HG03342 (cell line): ENCODE results near the gene NKX1-1.

Experiments
- ATAC-seq: cut with Tn5 transposase; IDR thresholded peaks from one replicate; pipeline ENCODE4 v1.9.1; 2021; ENCODE audit warnings: mild to moderate bottlenecking, moderate library complexity; ENCODE audit not compliant: unreplicated experiment

NKX1-1 gene

DNA sequence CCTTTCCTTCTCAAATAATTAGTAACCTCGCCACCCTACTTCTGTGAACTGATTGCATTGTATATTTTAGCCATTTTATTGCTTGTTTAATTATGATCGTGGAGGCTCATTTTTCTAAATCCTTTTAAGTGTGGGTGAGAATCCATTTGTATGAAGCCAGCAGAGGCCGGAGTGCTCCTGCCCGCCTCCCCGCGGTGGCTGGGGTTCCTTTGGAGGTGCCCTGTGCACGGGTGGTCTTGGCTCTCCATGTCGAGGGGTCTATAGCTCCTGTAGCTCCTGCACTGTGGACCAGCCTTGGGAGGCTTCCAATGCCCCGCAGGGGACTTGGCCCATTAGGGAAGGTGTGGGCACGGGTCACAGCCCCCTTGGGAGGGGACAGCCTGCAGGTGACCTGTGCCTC, 44.2 kb downstream of the NKX1-1 start:
- no peak for ATAC-seq

DNA sequence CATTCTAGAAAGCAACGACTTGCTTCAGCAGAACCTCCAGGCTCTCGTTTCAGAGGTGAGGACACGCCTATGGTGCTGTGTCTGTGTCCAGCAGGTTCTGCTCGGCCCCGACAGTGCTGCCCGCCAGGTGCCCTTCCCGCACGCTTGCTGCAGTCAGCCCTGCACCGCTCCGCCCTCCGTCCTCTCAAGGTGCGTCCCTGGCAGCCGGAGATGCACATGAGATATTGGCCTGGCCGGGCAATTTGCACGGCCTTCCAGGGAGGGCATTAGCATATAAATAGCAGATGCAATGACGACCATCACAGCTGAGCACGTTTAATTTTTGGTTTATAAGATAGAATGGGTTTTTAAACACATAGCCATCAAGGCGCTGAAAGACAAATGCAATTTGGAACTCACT, 44.8 kb downstream of the NKX1-1 start:
- no peak for ATAC-seq

DNA sequence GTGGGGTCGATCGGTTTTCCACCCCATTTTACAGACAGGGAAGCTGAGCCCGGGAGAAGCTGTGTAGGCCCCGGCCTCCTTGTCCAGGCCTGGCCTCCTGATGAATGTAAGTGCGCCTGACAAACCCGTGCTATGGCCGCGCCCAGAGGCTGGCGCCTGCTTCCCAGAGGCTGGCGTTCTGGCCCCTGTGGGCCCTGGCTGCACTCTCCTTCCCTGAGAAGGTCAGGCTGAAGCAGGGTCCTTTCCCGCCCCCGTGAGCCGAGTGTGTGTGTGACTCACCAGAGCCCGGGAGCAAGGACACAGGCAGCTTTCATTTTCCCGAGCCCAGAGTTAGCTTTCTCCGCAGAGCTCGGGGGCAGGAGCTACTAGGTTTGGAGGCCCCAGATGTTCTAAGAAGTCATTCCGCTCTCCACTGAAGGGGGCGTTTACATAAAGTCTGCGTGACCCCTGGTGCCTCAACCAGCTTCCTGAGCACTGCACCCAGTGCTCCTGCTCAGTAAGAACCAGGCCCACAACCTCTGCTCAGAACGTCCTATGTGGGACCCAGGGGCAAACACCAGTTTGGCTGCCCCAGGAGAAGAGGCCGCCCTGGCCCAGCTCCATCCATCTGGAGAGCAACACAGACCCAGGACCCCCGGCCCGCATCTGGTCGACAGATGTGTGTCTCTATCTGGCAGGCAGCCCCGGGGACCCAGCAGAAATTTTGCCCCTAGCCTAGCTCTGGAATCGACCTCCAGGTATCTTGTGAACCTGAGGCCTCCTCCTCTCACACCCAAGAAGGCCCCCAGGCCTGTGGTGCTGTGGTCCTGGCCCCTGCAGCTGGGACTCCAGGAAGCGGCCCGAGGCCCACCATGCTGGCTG, 45.6 kb downstream of the NKX1-1 start:
- ATAC-seq: no peak

DNA sequence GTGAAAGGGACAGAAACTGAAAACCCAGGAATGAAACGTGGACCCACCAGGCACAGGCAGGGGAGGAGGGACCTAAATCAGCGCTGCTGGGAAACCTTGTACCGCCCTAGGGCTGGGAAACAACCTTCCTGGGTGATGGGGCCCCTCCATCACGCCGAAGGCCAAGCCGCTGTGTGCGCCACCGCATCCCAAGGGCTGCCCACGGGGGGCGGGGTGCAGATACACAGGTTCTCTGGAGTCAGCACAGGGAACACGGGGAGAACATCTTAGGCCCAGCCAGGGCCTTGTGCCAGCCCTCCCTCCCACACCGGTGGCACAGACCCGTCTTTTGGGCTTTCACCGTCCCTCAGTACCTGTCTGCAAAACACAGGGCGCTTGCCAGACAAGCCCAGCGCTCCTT, 46.3 kb downstream of the NKX1-1 start:
- no peak for ATAC-seq

DNA sequence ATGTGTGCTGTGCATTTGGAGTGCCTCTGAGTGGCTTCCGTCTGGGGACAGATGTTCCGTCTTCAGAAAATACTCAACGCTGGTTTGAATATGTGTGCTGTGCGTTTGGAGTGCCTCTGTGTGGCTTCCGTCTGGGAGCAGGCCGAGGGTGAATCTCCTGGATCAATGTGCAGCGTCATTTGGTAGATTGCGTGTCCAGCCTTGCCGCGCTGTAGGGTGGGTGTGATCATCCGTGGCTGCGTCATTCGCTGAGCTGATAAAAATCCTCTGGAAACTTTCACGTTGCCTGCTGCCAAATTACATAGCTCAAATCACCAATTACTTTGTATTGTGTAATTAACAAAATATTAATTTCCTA, 47.1 kb downstream of the NKX1-1 start:
- no peak for ATAC-seq

DNA sequence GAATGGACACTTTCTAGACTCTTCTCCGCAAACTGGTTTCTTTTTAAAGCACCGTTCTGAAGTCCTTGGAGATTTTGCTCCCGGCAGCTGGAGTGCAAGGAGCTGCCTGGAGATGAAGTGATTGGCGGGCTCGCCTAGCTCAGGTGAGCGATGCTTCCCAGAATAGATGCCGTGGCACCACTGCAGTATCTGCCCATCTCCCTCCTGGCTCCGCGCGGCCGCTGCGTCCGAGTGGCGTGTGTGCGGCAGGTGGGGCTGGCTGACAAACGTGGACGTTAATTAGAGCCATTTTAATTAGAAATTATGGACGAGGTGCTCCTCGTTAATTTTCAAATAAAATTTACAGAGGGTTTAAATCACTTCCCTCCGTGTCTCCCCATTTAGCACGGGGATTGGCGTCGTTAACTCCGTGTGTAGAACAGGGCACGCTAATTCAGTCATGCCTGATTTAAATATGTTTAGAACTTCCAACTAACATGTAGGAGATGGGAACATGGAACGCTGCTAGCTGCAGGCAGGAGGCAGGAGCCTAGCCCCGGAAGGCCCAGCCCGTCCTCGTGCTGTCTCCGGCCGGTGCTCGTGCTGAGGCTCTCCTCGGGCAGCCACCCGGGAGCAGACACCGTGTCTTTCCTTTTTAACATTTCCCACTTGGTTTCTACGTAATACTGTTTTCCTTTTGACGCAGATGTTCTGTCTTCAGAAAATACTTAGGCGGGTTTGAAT, 47.7 kb downstream of the NKX1-1 start:
- no peak for ATAC-seq

DNA sequence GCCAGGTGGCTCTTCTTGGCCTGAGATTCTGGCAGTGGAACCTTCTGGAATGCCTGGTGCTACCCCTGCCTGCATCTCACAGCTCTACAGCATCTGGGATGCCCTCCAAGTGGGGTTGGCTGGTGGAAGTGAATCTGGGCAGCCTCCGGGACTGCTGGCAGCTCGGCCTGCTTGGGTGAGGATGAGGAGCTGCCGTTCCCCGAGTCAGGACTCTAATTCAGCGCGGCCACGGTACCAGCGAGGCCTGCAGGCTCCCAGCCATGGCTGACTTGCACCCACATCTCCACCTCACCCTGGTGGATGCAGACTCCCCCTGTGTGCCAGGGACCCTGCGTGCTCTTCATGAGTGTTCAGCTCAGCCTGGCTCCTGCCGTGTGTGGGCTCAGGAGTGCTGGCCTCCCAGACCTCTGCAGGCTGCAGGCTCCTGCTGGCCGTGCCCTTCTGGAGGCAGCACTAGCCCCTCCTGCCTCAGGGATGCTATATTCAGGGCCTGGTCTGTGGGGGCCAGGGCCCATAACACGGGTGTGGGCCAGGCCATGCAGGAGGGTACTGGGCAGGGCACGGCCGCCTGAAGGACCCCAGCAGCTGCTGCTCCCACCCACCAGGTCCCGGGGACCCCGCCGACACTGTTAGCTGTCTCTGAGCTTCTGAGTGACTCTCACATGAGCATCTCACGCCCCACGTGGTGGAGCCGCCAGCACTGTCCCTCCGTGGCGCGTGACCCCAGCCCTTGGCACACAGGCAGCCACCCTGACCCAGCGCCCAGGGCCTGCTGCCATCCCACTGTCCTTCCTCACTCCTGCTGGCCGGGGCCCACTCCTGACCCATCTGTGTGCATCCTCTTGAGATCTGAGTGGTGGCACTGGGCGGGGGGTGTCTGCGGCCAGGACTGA, 48.6 kb downstream of the NKX1-1 start:
- no peak for ATAC-seq

DNA sequence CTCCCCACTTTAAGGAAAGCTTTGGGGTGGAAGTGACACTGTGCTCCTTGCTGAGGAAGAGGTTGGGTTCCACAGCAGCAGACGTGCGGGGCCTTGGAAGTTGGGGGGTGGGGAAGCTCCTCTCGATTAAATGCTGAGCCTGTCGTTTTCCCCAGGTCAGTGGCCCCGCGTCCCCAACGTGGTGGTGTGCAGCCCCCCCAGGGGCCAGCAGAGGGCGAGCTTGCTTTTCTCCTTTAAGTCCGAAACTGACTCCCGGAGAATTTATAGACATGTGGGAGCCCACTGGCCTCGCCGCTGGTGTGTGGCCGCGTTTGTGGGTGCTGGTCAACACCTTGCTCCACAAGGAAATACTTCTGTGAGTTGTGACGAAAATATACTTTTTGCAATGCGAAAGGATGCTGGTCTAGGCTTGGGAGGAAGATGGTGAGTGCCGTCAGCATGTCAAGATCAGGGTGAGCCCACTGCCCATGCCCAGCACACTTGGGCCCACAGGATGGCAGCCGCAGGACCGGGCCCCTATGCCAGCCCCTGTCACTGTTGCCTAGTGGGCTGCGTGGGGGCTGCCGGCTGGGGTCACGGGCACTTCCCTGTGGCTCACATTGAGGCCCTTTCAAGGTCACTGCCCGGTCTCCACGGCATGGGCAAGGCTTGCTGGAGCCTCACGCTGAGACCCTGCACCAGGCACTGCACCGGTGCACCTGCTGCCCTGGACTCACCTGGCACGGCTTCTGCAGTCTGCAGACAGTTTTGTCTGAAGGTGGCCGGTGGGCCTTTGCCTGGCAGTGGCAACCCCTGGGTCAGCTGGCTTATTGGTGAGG, 49.9 kb downstream of the NKX1-1 start:
- ATAC-seq: no peak

DNA sequence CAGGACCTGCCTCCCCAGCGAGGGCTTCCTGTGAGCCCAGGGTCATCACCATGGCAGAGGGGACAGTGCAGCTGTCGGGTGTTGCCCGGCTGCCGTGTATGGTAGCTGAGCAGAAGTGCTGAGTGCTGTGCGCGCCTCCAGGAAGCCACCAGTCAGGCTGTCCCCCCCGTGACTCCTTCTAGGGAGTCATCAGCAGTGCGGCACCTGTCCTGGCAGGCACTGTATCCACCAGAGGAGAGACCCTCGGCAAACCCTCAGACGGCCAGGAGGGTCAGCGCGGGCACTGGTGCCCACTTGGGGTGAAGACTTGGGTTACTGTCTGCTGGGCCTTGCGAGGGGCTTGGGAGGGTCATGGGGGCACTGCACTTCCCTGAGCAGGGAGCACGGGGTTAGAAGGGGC, 50.9 kb downstream of the NKX1-1 start:
- ATAC-seq: no peak

DNA sequence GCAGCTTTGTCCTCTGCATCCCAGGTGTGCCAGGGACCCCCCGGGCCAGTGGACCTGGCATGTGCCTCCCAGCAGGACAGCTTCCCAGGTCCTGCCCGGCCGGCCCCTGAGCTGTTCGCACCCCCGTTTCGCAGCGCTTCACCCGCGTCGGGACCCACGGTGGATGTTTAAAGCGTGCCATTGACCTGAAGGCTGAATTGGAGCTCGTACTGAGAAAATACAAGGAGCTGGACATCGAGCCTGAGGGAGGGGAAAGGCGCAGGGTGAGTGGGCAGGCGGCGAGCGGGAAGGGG, 51.3 kb downstream of the NKX1-1 start:
- ATAC-seq: no peak

DNA sequence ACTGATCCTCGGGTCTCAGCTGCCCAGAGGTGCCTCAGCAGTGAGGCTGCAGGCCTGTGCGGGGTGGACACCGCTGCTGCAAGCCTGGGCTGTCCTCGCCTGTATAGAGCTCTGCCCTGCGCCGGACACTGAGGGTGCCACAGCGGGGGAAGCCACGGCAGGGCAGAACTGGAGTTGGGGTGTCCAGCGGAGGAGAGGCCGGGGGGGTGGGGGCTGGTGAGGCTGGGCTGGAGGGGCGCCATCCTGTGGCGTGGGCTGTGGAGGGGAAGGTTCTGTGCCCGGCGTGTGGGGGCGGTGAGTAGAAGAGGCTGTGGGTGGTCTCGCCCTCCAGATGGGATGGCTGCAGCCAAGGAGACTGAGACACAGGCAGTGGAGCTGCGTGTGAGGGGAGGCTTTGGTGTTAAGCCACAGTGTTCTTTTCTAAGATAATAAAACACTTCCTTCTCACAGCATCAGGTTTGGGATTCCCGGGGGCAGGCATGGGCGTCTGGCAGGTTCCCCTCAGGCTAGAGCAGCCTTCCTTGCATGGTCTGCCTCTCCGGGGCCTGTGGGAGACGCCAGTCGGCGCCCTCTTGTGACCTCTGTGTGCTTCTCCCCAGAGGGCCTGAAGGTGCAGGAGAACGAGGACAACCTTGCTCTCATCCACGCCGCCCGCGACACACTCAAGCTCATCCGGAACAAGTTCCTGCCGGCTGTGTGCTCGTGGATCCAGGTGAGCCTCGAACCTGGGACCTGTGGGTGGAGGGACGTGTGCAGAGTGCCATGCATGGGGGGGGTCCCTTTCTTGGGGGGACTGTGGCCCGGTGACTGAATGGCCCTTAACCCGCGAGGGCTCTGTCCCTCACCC, 51.9 kb downstream of the NKX1-1 start:
- no peak for ATAC-seq

DNA sequence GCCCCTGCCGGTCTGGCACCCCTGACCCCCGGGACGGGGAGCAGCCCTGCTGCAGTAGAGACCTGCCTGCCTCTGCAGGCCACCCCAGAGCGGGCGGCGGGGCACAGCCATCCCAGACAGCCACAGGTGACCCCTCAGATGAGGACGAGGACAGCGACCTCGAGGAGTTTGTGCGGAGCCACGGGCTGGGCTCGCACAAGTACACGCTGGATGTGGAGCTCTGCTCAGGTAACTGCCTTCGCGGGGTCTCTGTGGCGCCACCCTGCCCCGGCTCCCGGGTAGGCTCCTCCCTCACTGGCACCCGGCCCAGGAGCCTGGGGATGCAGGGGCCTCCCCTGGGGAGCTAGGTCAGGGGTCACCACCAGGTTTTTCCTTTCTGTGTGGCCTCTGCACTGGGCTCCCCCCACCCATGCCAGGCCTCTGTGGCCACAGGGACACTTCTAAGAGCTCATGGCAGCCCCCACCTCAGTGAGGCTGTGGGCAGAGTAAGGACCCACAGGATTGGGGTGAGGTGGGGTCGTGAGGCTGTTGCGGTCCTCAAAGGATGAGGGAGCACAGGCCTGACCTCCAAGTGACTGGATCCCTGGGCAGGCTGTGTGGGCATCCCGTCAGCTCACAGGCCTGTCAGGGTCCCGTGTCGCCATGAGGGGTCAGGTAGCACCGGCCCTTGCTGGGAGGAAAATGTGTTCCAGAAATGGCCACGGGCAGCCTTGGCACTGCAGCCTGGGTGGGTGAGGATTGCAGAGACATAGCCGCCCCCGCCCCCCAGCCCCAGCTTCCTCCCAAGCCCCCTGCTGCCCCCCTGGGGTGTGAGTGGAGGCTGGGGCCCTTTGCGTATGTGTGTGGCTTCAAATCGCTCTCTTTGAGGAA, 52.8 kb downstream of the NKX1-1 start:
- no peak for ATAC-seq
